Stimulated activated CD8-positive, alpha-beta memory T cell treated with anti-CD3 and anti-CD28 coated beads, Interleukin-2, amount 100 ng/mL, for 48 hours (primary cell): Measurements from ENCODE around the gene EN1.

Experiments used
- DNase-seq, 2 donors: peaks; one replicate each; pipeline ENCODE4 v3.0.0-alpha.2; 2020; ENCODE audit warnings: low read depth in 2 of 2

EN1 gene

DNA sequence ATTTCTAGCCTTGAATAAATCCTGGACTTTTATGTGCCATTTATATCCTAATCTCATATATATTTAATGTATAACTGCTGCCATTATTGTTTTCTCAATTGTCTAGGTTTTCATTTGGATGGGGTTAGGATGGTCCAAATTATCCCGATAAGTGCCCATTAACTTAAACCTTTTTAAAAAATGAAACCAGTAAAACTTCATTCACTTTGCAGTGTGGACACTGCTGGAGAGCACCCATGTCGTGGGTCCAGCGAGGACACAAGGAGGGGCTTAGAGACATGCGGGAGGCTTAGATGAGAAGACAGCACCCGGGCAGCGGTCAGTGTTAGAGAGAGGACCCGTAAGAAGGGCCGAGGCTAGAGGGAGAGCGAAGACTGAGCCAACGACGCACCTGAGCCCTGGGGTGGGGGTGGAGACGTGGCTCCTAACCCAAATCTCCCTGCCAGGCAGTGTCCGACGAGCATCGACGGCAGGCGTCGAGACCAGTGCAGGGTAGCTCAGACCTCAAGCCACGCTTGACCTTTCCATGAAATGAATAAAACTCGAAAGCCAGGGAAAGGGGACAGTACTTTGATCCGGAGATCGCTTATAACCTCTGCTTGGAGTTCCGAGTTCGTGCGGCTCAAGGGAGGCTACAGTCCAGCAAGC, 9.0 kb upstream of the EN1 start:
- DNase-seq, result no peak

DNA sequence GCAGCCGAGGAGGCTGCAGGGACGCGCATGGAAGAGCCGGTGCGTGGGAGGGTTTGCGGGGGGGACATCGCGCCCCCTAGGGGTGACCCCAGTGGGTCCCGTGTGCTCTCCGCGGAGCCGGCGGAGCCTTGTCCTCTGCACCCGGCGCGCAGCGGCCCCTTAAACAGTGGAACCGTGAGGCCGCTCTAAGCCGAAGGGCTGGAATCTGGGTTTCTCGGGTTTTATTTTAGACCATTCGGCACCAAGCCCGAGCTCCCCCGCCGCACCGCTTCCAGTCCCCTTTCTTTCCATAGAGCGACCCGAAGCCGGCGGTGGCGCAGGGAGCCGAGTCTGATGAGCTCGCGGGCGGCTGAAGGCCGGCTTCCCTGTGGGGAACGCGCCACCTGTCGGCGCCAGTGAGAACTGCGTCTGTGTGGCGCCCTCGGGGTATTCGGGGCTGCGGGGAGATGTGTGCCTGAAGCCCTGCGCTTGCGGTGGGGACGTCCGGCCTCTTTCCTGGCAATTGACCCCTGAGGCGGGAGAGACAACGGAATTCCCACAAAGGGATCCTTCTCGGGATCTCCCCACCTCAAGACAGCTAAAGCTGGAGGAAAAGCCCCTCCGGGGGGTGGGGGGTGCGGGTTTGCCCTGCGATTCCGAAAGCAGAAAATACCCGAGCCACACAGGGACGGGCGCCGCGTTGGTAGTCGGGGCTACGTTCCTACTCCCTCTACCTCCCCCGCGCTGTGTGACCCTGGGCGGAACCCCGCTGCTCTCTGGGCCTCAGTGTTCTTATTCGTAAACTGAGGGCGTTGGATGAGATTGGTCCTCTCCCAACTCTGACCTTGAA, 8.2 kb upstream of the EN1 start:
- peak; percentile 78 for DNase-seq

GRCh38 chr2:118854507-118855345, 7.3 kb upstream of the EN1 start:
- DNase-seq, result no peak

- DNase-seq, result no peak
Observed at GRCh38 chr2:118853651-118854291, 6.3 kb upstream of the EN1 start.

DNA sequence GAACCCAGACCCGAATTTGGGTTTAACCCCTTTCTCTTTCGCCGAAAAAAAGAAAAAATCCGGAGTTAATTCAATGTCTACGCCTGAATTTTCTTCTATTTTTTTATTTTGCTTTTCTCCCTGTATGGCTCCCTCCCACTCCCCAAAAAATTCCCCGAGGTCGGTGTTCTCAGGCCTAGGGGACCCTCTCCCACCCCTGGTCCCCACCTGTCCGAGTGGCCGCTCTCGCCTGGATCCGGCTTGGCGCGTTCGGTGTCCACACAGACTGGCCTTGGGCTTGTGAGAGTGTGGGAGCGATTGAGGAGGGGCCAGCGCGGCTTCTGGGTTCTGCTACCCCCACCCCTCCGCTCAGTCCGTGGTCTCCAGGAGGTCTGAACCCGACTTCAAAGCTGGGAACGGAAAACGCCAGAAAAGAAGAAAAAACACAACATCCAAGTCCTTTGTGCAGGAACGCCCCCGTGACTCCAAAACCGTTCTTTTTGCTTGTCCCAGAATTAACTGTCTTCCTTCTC, 5.7 kb upstream of the EN1 start:
- no peak for DNase-seq

DNA sequence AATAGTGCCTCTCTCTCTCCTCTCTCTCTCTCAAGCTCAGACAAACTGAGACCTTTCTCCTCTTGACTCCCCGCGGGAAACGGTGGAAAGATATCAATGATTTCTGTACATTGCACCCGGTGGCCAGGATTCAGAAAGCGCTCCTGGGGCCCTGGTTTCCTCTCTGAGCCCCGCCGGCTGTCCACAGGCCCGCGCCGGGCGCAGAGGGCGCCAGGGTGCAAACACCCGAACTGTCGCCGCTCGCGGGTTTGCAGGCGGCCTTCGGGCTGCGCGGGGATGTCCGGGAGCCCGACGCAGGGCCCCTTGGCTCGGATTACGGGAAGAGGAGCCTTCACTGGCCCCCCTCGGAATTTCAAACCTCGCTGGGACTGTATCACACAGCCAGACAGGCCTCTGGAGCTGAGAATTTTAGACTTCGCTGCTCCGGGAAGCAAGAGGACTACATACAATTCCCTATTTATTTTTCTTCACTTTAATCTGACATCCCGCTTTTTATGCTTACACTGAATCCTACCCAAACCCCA, 5.2 kb upstream of the EN1 start:
- no peak for DNase-seq

GRCh38 chr2:118851650-118852049, 4.2 kb upstream of the EN1 start:
- DNase-seq, result no peak

GRCh38 chr2:118850901-118851415, 3.5 kb upstream of the EN1 start:
- no peak for DNase-seq

- no peak for DNase-seq
Observed at GRCh38 chr2:118850168-118850900, 2.9 kb upstream of the EN1 start.

DNA sequence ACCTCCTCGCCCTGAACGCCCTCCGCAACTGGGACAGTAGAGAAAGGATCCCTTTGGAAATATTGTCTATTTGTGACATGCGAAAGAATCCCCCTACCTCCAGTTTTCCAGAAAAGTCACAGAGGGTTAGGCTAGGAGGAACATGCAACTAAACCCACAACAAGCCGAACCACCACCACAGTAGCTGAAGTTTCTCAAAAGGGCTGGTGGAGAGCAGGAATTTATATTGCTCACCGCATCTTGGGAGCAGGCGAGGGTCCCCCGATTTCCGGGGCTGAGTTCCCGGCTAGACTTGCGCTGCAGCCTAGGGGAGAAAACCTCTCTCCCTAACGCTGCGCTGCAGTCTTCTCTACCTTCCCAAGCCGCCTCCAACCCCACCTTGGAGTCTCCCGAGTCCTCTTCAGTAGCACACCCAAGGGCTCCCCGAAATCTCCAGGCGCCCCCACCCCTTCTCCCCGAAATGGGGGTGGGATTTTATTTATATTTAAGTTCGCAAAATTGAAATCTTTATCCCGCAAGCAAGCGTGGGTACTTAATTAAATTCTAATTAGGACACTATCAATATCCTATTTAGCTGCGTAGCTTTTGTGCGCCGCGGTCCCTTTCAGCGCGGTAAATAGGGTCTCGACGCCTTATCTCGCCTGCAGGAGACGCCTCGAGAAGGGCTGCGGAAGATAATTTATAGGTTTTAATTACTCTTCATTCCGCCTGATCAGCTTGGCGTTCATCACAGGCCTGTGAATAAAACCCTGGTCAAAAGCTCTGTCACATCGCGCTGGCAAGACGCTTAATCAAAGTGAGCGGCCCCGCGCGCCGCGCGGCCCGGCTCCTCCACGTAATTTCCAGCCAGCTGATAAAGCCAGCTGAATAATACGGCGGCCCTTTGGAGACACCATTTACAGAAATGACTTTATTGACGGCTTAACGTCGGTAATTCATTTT, 2.0 kb upstream of the EN1 start:
- no peak for DNase-seq

DNA sequence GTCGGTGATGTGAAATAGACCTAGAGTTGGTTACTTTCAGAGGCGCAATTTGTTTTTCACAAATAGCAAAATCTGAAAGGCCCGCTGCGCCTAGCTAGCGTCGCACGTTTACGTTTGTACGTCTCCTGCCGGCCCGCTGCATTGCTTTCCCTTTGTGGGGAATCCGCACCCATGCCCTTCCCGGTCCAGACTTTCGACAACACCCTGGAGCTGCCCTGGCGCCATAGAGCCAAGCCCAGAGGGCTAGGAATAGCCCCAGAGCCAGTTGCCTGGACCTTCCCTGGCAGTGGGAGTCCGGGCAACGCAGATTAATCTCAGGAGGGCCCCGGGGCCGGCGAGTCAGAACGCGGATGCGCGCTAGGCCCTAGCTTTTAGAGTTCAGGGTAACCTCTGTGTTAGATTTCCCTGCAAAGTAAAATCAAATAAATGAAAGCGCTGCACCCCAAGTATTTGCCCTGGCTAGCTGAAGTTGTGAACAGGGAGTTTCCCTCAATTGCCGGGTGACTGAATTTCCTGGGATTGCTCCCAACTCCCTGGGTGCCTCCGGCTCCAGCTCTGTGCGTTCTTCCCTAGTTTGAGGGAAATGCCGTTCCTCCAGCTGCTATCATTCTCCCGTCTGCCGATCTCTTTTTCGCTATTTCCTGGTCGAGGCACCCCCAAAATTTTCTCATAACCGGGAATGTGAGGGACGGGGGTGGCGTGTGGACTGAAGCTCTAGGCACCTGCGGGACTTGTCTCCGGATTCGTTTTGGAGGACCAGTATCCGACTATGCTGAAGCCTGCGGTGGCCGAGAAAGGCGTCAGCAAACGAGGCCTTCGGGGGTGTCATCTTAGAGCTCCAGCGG, 1.2 kb upstream of the EN1 start:
- DNase-seq, result no peak

DNA sequence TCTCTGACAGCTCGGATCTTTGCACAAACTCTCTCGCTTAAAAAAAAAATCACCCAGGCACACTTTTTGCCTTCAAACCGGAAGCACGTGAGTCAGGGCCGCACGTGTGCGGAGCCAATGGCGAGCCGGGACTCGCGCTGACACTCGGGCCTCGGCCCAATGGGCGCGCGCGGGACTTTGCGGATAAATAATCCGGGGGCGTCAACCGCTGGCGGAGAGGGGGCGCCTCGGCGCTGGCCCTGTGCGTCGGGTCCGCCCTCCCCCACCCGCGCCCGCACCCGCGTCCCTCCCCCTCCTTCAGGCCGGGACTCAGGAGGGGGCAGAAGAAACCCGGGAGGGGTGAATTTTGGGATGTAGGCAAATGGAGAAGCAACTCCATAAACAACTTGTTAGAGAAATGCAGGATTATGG, 319 bp upstream of the EN1 start:
- no peak for DNase-seq

DNA sequence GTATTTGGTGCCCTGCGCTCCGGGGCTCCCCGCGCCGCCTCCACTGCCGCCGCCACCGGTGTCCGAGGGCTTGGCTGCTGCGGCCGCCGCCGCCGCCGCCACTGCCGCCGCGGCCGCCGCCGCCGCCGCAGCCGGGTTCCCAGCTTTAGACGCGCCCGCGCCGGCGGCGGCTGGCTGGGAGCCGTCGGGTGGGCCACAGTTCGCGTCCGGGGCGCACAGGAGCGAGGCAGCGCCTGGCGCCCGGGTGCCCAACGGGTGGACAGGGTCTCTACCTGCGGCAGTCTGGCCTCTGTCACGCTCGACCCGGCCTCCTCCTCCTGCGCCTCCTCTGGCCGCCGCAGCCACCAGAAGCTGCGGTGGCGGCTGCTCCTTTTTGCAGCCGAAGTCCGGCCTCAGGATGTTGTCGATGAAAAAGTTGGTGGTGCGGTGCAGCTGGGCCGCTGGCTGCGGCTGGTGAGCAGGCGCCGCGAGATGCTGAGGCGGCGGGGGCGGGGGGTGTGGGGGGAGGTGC, 951 bp downstream of the EN1 start:
- DNase-seq, result no peak

DNA sequence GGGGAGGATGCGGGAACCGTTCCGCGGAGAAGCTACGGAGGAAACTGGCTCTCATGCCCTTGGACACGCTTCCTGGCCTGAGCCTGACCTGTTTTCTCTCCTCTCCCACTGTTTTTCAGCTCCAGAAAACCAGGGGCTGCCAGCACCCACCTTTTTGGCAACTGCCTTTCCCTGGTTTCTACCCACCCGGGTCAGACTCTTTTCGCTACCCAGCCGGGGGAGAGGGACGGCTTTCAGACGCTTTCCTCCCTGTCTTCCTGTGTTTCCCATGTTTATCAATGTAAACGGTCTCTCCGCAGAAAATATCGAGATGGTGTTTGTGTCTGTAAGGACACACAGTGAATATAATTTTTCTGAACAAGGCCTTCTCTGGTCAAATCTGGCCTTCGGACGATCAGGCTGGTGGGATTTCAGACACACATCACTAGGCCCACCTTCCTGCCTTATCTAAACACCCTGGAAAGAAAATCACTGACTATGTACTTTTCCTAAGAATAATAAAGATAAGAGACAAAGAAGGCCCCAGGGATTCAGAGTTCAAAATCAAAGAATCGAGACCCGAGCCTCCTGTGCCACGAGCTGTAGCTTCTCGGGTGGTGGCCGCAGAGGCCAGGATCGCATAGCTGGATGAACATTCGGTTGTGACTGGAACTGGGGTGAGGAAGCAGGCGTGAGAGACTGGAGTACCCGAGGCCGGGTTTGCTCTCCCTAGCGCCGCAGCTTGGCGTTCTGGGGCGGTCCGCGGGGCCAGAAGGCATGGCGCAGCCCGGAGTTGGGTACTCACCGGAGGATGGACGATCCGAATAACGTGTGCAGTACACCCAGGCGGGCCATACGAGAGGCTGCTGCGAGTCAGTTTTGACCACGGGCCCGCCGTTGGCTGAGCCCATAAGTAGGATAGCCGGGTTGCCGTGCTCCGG, 1.7 kb downstream of the EN1 start:
- no peak for DNase-seq

- no peak for DNase-seq
Observed at GRCh38 chr2:118845005-118845521, 2.4 kb downstream of the EN1 start.

GRCh38 chr2:118844261-118845004, 3.0 kb downstream of the EN1 start:
- DNase-seq, result no peak
